Measurements from ENCODE around the gene PNMA8C. TPM values are rescaled to one million over a fixed set of nuclear protein-coding genes. Genes with fewer than 3 reads are reported as not detected.
A peak's percentile ranks its signal among the peaks of the same experiment; 100 is the strongest.
"Not testable (repeated sequence)": the region's sequence is repeated elsewhere in the genome, so short reads cannot be mapped to it uniquely, and the experiment has no call there.

Gene PNMA8C
- total and polyA plus RNA-seq, 7 donors: 0.01 TPM; not detected in 6

DNA sequence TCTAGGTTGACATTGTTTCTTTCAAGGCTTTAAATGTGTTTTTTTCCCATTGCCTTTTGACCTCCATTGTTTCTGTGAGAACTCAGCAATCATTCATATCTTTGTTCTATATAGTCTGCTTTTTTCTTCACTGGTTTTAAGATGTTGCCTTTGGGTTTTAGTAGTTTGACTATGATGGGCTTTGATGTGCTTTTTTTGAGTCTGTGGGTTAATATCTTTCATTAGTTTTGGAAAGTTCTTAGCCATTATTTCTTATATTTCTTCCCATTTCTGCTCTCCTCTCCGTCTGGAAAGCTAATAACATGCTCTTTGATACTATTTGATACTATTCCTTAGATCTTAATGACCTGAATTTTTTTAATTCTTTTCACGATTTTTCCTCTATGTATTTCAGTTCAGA lies 48.0 kb downstream of the PNMA8C start:
- Histone ChIP-seq H3K27ac (peak overlapping the region; percentile 59), H3K4me1 (peaks cover 29% of the 10 kb centered on the region), H3K9me3 (no peaks in the 10 kb centered on the region), H3K4me3 (peak overlapping the region; percentile 35), H3K27me3 (ENCODE audit: insufficient read depth in 3 of 3, low read length in 2 of 3) (no peaks in the 10 kb centered on the region), H3K36me3 (ENCODE audit: insufficient read depth in 1 of 2, low read depth in 1 of 2) (peaks cover 0 to 64% of the 10 kb centered on the region in 2 donors)
- 93 to 97% (median 94%) methylated on average over 2 of the region's 2 CpGs for WGBS, 3 donors
- ATAC-seq: no peak
- TF ChIP-seq, protein P1, sequence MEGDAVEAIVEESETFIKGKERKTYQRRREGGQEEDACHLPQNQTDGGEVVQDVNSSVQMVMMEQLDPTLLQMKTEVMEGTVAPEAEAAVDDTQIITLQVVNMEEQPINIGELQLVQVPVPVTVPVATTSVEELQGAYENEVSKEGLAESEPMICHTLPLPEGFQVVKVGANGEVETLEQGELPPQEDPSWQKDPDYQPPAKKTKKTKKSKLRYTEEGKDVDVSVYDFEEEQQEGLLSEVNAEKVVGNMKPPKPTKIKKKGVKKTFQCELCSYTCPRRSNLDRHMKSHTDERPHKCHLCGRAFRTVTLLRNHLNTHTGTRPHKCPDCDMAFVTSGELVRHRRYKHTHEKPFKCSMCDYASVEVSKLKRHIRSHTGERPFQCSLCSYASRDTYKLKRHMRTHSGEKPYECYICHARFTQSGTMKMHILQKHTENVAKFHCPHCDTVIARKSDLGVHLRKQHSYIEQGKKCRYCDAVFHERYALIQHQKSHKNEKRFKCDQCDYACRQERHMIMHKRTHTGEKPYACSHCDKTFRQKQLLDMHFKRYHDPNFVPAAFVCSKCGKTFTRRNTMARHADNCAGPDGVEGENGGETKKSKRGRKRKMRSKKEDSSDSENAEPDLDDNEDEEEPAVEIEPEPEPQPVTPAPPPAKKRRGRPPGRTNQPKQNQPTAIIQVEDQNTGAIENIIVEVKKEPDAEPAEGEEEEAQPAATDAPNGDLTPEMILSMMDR (IDR thresholded peaks at IDR 0.05): no peak
- intact Hi-C loops (cut with DNase I): no loop called here
- DNase-seq: no peak

- ATAC-seq: peak; percentile 65 to 86 (median 72)
- Histone ChIP-seq H3K9me3 (no peaks in the 10 kb centered on the region), H3K36me3 (ENCODE audit: insufficient read depth in 1 of 2, low read depth in 1 of 2) (peaks cover 0 to 43% of the 10 kb centered on the region in 2 donors), H3K27me3 (ENCODE audit: insufficient read depth in 3 of 3, low read length in 2 of 3) (no peaks in the 10 kb centered on the region), H3K4me3 (peak overlapping the region; percentile 11), H3K27ac (peak overlapping the region; percentile 73), H3K4me1 (peaks cover 42% of the 10 kb centered on the region)
- intact Hi-C loops (cut with DNase I): no loop called here
- WGBS, 3 donors: 16 to 24% (median 22%) methylated on average over 2 of the region's 2 CpGs
- DNase-seq: no peak
- TF ChIP-seq, protein P1 (IDR thresholded peaks at IDR 0.05): no peak
Measured at GRCh38 chr19:46378268-46378667, 50.5 kb downstream of the PNMA8C start.

- intact Hi-C loops (cut with DNase I): no loop called here
- no peaks in the 10 kb centered on the region for H3K27me3 ChIP-seq (ENCODE audit: insufficient read depth in 3 of 3, low read length in 2 of 3)
- DNase-seq (no peak), ATAC-seq (no peak)
- peaks cover 0 to 25% of the 10 kb centered on the region in 2 donors for H3K36me3 ChIP-seq (ENCODE audit: insufficient read depth in 1 of 2, low read depth in 1 of 2)
- WGBS, 3 donors: 81 to 90% (median 86%) methylated on average over 20 of the region's 20 CpGs
- H3K4me3 ChIP-seq: no peak overlapping the region
- H3K4me1 ChIP-seq: peaks cover 51% of the 10 kb centered on the region
- H3K9me3 ChIP-seq: no peaks in the 10 kb centered on the region
- TF ChIP-seq, protein P1 (IDR thresholded peaks at IDR 0.05): no peak
- peak overlapping the region; percentile 27 for H3K27ac ChIP-seq
Measured at GRCh38 chr19:46376241-46377153, 52.2 kb downstream of the PNMA8C start.

DNA sequence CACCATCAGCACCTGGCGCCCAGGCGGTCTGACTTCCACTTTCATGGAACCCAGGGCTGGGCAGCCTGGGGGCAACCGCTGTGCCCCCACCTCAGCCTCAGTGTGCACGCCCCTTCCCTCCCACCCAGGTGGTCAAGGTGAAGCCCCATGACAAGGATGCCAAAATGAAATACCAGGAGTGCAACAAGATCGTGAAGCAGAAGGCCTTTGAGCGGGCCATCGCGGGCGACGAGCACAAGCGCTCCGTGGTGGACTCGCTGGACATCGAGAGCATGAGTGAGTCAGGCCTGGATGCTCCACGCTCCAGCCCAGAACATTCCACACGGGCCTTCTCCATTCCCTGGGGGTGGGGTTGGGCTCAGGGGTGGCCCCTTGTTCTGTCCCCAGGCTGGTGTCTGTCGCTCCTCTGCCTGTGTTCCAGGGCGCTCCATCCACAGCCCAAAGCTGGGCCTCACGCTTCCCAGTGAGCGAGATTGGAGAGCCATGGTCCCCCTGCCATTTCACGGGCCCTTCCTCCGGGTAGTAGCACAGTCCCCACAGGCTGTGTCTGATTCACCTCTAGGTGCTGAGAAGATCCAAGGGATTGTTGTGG lies 53.2 kb downstream of the PNMA8C start:
- H3K4me1 ChIP-seq: peaks cover 51% of the 10 kb centered on the region
- ATAC-seq: not testable (repeated sequence)

More for the DNA sequence above, 53.2 kb downstream of the PNMA8C start:
- H3K4me3 ChIP-seq; H3K9me3 ChIP-seq; intact Hi-C loops (cut with DNase I); DNase-seq; H3K27ac ChIP-seq; H3K27me3 ChIP-seq (ENCODE audit: insufficient read depth in 3 of 3, low read length in 2 of 3): not testable (repeated sequence)
- 92 to 95% (median 93%) methylated on average over 20 to 22 of the region's 22 CpGs for WGBS, 3 donors
- peaks cover 0 to 22% of the 10 kb centered on the region in 2 donors for H3K36me3 ChIP-seq (ENCODE audit: insufficient read depth in 1 of 2, low read depth in 1 of 2)

Other genes starting within 250 kb of the PNMA8C start
- gene IGFL1, start 199.2 kb downstream of the PNMA8C start, total RNA-seq: not detected
- gene IGFL1, start 199.2 kb downstream of the PNMA8C start, polyA plus RNA-seq: not detected
- 10 to 100 TPM in 3 of 4 donors, 1 to 10 TPM in 1; 1.6 to 20.4 (median 11.7) TPM for gene HIF3A, start 131.9 kb downstream of the PNMA8C start, total RNA-seq
- gene HIF3A, start 131.9 kb downstream of the PNMA8C start, polyA plus RNA-seq: 10 to 100 TPM in 1 of 3 donors, 1 to 10 TPM in 2; 5.3 to 12.1 (median 9.0) TPM
- gene PPP5C, start 81.8 kb downstream of the PNMA8C start, total RNA-seq: 10 to 100 TPM; 47.7 to 69.4 (median 53.6) TPM
- 10 to 100 TPM; 39.7 to 73.6 (median 51.7) TPM for gene PPP5C, start 81.8 kb downstream of the PNMA8C start, polyA plus RNA-seq
- 1 to 10 TPM; 1.1 to 7.0 (median 2.4) TPM for gene CCDC8, start 15.4 kb downstream of the PNMA8C start, total RNA-seq
- 1 to 10 TPM in 1 of 3 donors, under 1 TPM in 2; 0.51 to 1.6 (median 0.84) TPM for gene CCDC8, start 15.4 kb downstream of the PNMA8C start, polyA plus RNA-seq
- 1 to 10 TPM in 2 of 4 donors, under 1 TPM in 2; 0.48 to 3.8 (median 1.5) TPM for gene PNMA8A, start 42.6 kb upstream of the PNMA8C start, total RNA-seq
- gene PNMA8A, start 42.6 kb upstream of the PNMA8C start, polyA plus RNA-seq: 1 to 10 TPM in 1 of 3 donors, under 1 TPM in 2; 0.11 to 2.2 (median 0.38) TPM
- gene PNMA8B, start 66.9 kb upstream of the PNMA8C start, total RNA-seq: under 1 TPM; 0.17 to 0.52 (median 0.43) TPM
- under 1 TPM; 0.16 to 0.43 (median 0.18) TPM for gene PNMA8B, start 66.9 kb upstream of the PNMA8C start, polyA plus RNA-seq
- 100 to 1,000 TPM; 142 to 192 (median 175) TPM for gene CALM3, start 172.4 kb upstream of the PNMA8C start, total RNA-seq
- gene CALM3, start 172.4 kb upstream of the PNMA8C start, polyA plus RNA-seq: 100 to 1,000 TPM; 120 to 145 (median 124) TPM
- gene PTGIR, start 196.2 kb upstream of the PNMA8C start, total RNA-seq: 1 to 10 TPM in 3 of 4 donors, under 1 TPM in 1; 0.82 to 7.0 (median 2.3) TPM
- 1 to 10 TPM in 1 of 3 donors, under 1 TPM in 2; 0.74 to 1.2 (median 0.75) TPM for gene PTGIR, start 196.2 kb upstream of the PNMA8C start, polyA plus RNA-seq
- not detected for gene GNG8, start 207.3 kb upstream of the PNMA8C start, total RNA-seq
- not detected for gene GNG8, start 207.3 kb upstream of the PNMA8C start, polyA plus RNA-seq
- 1 to 10 TPM in 3 of 4 donors, under 1 TPM in 1; 0.76 to 1.6 (median 1.1) TPM for gene DACT3, start 232.2 kb upstream of the PNMA8C start, total RNA-seq
- under 1 TPM; 0.44 to 0.66 (median 0.53) TPM for gene DACT3, start 232.2 kb upstream of the PNMA8C start, polyA plus RNA-seq